HG03469 (cell line): ENCODE measurements around the gene SRC.

ENCODE experiments used
- ATAC-seq: cut with Tn5 transposase; IDR thresholded peaks from one replicate; pipeline ENCODE4 v1.9.1; 2021; ENCODE audit warnings: mild to moderate bottlenecking, moderate library complexity, moderate number of reproducible peaks; ENCODE audit not compliant: unreplicated experiment

SRC gene

GRCh38 chr20:37345339-37346235, at the start of gene SRC:
Gene SRC (plus strand): TSS chr20:37346140. CDS start chr20:37384154, 38,014 bp downstream.
- no peak for ATAC-seq

GRCh38 chr20:37296371-37296770, 49.6 kb upstream of the SRC start:
- ATAC-seq: no peak

GRCh38 chr20:37297066-37297736, 48.7 kb upstream of the SRC start:
- no peak for ATAC-seq

- ATAC-seq: no peak
These were observed 47.6 kb upstream of the SRC start for GRCh38 chr20:37298190-37298939.

- ATAC-seq: no peak
These were observed 46.0 kb upstream of the SRC start for GRCh38 chr20:37299718-37300528.

- no peak for ATAC-seq
These were observed 44.8 kb upstream of the SRC start for GRCh38 chr20:37301120-37301519.

GRCh38 chr20:37301558-37301957, 44.4 kb upstream of the SRC start:
- ATAC-seq: no peak

DNA sequence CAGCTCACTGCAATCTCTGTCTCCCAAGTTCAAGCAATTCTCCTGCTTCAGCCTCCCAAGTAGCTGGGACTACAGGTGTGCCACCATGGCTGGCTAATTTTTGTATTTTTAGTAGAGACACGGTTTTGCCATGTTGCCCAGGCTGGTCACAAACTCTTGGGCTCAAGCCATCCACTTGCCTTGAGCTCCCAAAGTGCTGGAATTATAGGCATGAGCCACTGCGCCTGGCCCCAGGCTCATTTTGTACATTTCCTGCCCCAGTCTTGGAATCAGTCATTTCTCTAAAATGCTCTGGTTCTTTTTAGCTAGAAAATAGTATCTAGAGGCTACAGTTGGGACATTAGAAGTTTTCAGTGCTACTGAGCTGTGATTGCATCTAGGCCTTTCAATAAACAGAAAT, 43.0 kb upstream of the SRC start:
- ATAC-seq: no peak

DNA sequence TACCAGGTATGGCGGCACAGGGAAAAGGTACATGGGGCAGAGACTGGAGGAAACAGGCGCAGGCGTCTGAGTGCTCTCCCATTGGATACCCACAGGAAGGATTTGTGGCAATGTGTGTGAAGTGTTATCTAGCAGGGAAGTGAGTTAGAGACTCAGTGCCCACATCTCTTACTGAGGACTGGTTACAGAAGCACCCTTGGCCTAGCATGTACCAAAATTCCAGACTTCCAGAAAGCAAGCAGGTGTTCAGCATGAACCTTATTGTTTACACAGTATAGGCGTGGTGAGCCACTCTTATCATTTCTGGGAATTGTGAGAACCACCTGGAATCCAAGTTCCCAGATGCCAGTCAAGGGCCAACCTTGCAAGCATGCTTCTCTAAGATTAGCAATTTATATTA, 42.3 kb upstream of the SRC start:
- no peak for ATAC-seq

- no peak for ATAC-seq
These were observed 40.9 kb upstream of the SRC start for GRCh38 chr20:37305079-37305478.

GRCh38 chr20:37305839-37306238, 40.1 kb upstream of the SRC start:
- no peak for ATAC-seq

- peak; percentile 80 for ATAC-seq
These were observed 37.6 kb upstream of the SRC start for GRCh38 chr20:37308086-37309050.

- ATAC-seq: no peak
These were observed 36.6 kb upstream of the SRC start for GRCh38 chr20:37309290-37309689.

DNA sequence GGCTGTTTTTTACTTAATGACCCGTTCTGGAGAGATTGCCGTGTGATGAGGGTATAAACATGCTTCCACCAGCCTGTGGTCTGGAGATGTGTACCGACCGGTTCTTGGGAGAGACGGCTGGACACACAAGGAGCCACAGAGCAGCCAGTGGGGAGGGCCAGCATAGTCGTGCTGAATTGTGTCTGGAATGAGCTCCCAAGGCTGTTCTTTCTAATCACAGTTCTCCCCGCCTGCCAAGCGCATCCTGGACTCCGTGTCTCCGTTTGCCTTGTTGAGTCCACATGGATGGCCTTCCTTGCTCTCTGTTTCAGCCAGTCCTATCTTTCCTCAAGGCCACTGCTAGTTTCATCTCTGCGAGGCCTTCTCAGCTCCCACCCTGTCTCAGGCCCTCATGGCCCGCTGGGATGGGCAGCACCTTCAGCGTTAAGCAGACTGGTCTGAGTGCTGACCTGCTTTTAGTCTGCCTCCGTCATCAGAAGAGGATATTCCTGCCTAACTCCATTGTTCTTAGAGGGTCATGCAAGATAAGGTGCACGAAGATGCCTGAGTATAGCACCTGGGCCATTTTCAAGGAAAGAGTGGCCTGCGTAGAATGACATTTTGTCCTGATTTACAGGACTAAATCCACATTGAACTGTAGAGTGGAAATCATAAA, 35.9 kb upstream of the SRC start:
- no peak for ATAC-seq

DNA sequence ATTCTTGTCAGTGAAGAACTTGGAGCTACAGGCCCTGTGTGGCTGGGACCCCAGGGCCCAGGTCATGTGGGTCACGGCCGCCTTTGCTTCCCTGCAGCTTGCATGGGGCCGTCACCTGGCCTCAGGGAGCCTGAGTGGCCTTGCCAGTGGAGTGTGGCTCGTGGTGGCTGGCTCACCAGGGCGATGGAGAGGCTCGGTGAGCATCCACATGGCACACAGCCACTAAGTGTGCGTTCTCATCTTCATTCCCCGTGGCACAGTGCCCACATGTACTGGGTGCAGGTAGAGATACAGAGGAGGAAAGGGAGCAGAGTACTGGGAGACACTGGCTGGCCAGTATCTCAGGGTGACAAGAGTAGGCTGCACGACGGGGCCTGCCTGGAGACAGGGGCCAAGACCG, 35.0 kb upstream of the SRC start:
- ATAC-seq: no peak

DNA sequence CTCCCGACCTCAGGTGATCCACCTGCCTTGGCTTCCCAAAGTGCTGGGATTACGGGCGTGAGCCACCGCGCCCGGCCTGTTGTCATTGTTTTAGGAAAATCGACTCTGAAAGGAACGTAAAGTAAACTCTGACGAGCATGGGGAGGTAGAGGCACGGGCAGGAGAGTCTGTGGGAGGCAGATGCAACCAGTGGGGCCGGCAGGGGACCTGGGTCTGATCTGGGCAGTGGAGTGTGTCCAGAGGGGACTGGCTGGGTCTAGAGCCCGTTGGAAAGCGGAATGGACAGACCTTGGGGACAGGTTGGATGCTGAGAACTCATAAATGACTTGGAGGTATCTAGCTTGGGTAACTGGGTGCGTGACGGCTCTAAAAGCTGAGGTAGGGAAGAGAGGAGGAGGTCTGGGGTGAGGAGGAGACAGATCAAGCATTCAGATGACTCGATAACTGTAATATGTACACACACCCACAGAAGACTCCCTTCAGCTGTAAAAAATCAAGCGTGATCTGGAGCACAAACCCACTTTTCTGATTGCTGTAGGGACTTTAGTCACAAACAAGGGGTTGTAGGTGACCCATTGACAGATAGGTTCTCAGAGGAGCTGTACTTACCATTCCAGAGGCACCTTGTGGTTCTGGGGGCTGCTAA, 34.1 kb upstream of the SRC start:
- ATAC-seq: no peak

- ATAC-seq: no peak
These were observed 32.3 kb upstream of the SRC start for GRCh38 chr20:37313546-37314091.

DNA sequence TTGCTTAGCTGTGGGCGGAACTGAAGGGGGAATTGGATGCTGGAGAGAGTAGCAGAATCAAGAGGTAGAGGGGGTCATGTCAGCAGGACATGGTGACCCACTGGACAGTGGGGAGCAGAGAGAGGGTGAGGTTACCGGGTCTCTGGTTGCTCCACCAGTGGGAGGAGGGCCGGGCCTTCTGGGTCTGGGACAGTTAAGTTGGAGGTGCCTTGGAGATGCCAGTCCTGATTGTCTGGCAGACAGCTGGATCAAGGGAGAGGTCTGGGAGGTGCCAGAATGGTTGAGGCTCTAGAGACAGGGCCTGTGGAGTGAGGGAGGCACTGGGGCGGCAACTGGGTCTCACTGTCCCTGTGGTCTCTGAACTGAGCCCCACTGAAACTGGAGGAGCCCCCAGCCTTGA, 31.8 kb upstream of the SRC start:
- ATAC-seq: no peak
